Activated T-cell treated with anti-CD3 and anti-CD28 coated beads, Interleukin-2, amount 50 U/mL, for 1 hour (primary cell): Measurements from ENCODE around the gene CNTNAP3.
"Not testable (repeated sequence)": the region's sequence is repeated elsewhere in the genome, so short reads cannot be mapped to it uniquely, and the experiment has no call there.

Source experiments
- DNase-seq: peaks from one replicate; pipeline ENCODE4 v3.0.0-alpha.2; 2020

The CNTNAP3 gene

DNA sequence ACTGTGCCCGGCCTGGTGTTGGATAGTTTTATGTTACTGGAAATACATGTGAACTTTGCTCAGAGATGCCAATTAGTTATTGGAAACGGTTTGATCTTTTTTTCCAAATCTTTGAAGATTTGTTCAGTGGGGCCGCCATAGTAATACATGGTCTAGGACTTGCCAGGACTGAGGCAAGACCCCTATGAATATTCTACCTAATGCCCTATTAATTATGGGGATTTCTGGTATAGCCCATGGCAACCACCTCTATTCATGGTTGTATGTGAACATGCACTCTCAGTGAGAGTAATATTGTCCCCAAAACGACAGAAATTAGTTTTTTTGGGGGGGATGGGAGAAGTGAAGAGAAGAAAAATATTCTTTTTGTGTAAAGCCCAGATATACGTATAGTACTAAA, 220.3 kb downstream of the CNTNAP3 start:
- not testable (repeated sequence) for DNase-seq

DNA sequence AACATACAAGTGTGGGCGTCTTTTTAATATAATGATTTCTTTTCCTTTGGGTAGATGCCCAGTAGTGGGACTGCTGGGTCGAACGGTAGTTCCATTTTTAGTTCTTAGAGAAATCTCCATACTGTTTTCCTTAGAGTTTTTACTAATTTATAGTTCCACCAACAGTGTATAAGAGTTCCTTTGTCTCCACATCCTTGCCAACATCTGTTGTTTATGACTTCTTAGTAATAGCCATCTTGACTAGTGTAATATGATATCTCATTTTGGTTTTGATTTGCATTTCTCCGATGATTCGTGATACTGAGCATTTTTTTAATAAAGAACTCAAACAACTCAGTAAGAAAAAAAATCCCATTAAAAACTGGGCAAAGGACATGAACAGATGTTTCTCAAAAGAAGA, 225.0 kb downstream of the CNTNAP3 start:
- DNase-seq = not testable (repeated sequence)

DNA sequence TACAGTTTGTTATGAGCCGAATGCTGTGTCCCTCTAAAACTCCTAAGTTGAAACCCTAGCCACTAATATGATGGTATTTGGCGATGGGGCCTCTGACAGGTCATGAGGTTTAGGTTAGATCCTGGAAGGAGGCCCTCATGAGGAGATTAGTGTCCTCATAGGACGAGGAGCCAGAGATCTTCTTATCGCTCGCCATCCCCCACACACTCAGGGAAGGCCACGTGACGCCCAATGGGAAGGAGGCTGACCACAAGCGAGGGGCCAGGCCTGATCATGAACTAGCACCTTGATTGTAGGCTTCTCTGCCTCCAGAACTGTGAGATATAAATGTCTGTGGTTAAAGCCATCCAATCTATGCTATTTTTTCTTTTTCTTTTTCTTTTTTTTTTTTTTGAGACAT, 233.5 kb downstream of the CNTNAP3 start:
- not testable (repeated sequence) for DNase-seq

- DNase-seq = not testable (repeated sequence)
Observed at GRCh38 chr9:39046833-39047232, 241.1 kb downstream of the CNTNAP3 start.

DNA sequence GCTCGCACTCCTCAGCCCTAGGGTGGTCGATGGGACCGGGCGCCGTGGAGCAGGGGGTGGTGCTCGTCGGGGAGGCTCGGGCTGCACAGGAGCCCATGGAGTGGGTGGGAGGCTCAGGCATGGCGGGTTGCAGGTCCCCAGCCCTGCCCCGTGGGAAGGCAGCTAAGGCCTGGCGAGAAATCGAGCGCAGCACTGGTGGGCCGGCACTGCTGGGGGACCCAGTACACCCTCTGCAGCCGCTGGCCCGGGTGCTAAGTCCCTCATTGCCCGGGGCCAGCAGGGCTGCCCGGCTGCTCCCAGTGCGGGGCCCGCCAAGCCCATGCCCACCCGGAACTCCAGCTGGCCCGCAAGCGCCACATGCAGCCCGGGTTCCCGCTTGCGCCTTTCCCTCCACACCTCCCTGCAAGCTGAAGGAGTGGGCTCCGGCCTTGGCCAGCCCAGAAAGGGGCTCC, 245.6 kb downstream of the CNTNAP3 start:
- DNase-seq = not testable (repeated sequence)

DNA sequence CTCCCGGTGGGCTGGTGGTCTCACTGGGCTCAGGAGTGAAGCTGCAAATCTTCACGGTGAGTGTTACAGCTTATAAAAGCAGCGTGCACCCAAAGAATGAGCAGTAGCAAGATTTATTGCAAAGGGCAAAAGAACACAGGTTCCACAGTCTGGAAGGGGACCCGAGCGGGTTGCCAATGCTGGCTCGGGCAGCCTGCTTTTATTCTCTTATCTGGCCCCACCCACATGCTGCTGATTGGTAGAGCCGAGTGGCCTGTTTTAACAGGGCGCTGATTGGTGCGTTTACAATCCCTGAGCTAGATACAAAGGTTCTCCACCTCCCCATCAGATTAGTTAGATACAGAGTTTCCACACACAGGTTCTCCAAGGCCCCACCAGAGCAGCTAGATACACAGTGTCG, 246.2 kb downstream of the CNTNAP3 start:
- DNase-seq = not testable (repeated sequence)

- not testable (repeated sequence) for DNase-seq
Observed at GRCh38 chr9:39039148-39039547, 248.8 kb downstream of the CNTNAP3 start.

- not testable (repeated sequence) for DNase-seq
Observed at GRCh38 chr9:39038221-39038620, 249.7 kb downstream of the CNTNAP3 start.

DNA sequence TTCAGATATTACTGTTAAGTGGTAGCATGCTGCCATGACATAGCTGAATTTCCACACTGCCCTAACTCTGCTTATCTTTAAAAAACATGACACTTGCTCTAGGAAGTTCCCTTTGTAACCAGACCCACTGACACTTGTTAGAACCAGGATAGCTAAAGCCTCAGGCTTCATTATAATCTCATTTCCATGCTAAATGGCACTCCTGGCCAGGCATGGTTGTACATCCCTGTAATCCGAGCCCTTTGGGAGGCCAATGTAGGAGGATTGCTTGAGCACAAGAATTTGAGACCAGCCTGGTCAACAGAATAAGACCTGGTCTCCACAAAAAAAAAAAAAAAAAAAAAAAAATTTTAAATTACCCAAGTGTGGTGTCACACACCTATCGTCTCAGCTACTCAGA, 254.1 kb downstream of the CNTNAP3 start:
- DNase-seq = not testable (repeated sequence)

- not testable (repeated sequence) for DNase-seq
Observed at GRCh38 chr9:39030204-39031019, 257.6 kb downstream of the CNTNAP3 start.

- not testable (repeated sequence) for DNase-seq
Observed at GRCh38 chr9:39028855-39029254, 259.1 kb downstream of the CNTNAP3 start.

DNA sequence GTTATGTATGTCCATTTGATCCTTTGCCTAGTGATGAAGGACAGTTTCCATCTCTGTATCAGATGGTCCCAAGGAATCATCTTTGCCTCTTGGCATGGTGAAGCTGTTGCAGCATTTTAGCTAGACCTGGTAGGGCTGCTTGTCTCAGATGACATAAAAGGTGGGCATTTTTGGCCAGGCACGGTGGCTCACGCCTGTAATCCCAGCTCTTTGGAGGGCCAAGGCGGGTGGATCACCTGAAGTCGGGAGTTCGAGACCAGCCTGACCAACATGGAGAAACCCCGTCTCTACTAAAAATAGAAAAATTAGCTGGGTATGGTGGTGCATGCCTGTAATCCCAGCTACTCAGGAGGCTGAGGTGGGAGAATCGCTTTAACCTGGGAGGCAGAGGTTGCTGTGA, 259.8 kb downstream of the CNTNAP3 start:
- not testable (repeated sequence) for DNase-seq

- not testable (repeated sequence) for DNase-seq
Observed at GRCh38 chr9:39025911-39026588, 261.9 kb downstream of the CNTNAP3 start.
